Transverse colon (tissue), 4 donors: Measurements from ENCODE around the gene HSPA4. TPM values are rescaled to one million over a fixed set of nuclear protein-coding genes. Genes with fewer than 3 reads are reported as not detected.

Experiments
- DNase-seq: peaks from one replicate; pipeline ENCODE4 v3.0.0-alpha.2; 2019
- H3K27ac ChIP-seq, 4 donors: fragments of 200-600 bp; sonication (generic); 2 replicates each; pipeline ENCODE4 v1.5.1; 2016 to 2018; ENCODE audit warnings: inconsistent platforms in 4 of 4
- H3K27me3 ChIP-seq: fragments of 200-600 bp; sonication (generic); 2 replicates; pipeline ENCODE4 v1.5.1; 2017; ENCODE audit warnings: inconsistent platforms
- H3K36me3 ChIP-seq, 4 donors: fragments of 200-600 bp; sonication (generic); 2 replicates each; pipeline ENCODE4 v1.5.1; 2017 to 2019; ENCODE audit warnings: inconsistent platforms in 4 of 4
- H3K4me1 ChIP-seq, 4 donors: fragments of 200-600 bp; sonication (generic); 2 replicates each; pipeline ENCODE4 v1.5.1; 2017 to 2020; ENCODE audit warnings: inconsistent platforms in 4 of 4
- H3K4me3 ChIP-seq, 4 donors: fragments of 200-600 bp; sonication (generic); 1 replicate in 1 of 4; 2 replicates in 3 of 4; pipeline versions ENCODE4 v1.5.1 to v1.6.1; 2017 to 2019; ENCODE audit warnings: inconsistent platforms in 4 of 4
- H3K9me3 ChIP-seq, 2 donors: fragments of 200-600 bp; sonication (generic); 2 replicates each; pipeline ENCODE4 v1.5.1; 2017 to 2019; ENCODE audit warnings: inconsistent platforms in 2 of 2
- CTCF ChIP-seq, 5 experiments: fragments of 200-600 bp in 3 of 5; fragments of 450-650 bp in 2 of 5; sonication (generic) in 3 of 5; IDR thresholded peaks; 1 replicate in 2 of 5; 2 replicates in 3 of 5; pipeline ENCODE4 v1.5.1; 2016 to 2017; ENCODE audit warnings: antibody characterized with exemption in 5 of 5, inconsistent platforms in 3 of 5, mild to moderate bottlenecking in 2 of 5, moderate library complexity in 1 of 5
- EP300 ChIP-seq: sonication (generic); formaldehyde crosslinking; IDR thresholded peaks from one replicate; pipeline ENCODE4 v1.6.1; 2017; ENCODE audit warnings: antibody characterized with exemption, low read depth
- POLR2A ChIP-seq: fragments of 450-650 bp; IDR thresholded peaks from one replicate; pipeline ENCODE4 v1.6.1; 2016; ENCODE audit warnings: antibody characterized with exemption, mild to moderate bottlenecking, moderate library complexity
- POLR2AphosphoS5 ChIP-seq, 3 donors: sonication (generic); formaldehyde crosslinking; IDR thresholded peaks; one replicate each; pipeline ENCODE4 v1.6.1; 2016; ENCODE audit warnings: antibody characterized with exemption in 3 of 3
- WGBS, 2 donors: methylation state at CpG; one replicate each; pipeline ENCODE4 v1.1.5; 2018; ENCODE audit warnings: low coverage in 1 of 2; 5-methylcytosine and 5-hydroxymethylcytosine counted together
- in situ Hi-C, 4 donors: fragments of 200-750 bp; cut with MboI; loops; one replicate each; pipeline versions ENCODE4 v1.15.0 to v1.15.1; 2017; ENCODE audit warnings: low sequenced_read_pairs in 3 of 4, low pct_ligation_motif_present in 1 of 4, low pct_unique_long_range_greater_than_20kb in 1 of 4
- intact Hi-C: fragments of 100-400 bp; cut with DNase I; formaldehyde crosslinking; loops from one replicate; pipeline ENCODE4 v1.15.1; 2023; ENCODE audit warnings: low total_unique reads
- small RNA-seq, 4 donors: library from RNA; depleted of rRNA; stranded (forward); fragments of <200 nt; gene quantifications; one replicate each; pipeline ENCODE3, GENCODE V24; 2016
- total RNA-seq, 4 donors: library from RNA; depleted of rRNA; stranded (reverse); fragments of >200 nt; gene quantifications; one replicate each; pipeline ENCODE4 v1.1.0, GENCODE V29; 2016

Gene HSPA4
- total RNA-seq, 4 donors from 2014 or later, result 34.4 to 52.5 (median 46.5) TPM

- no peak overlapping the region for H3K27ac ChIP-seq
- H3K4me3 ChIP-seq, result no peak overlapping the region
- H3K27me3 ChIP-seq, result no peaks in the 10 kb centered on the region
- H3K4me1 ChIP-seq, result no peaks in the 10 kb centered on the region
- H3K36me3 ChIP-seq, result no peaks in the 10 kb centered on the region
- intact Hi-C loops, result no loop called here
- DNase-seq, result no peak
- TF ChIP-seq EP300, result no peak
- TF ChIP-seq POLR2AphosphoS5 (IDR thresholded peaks at IDR 0.05), result no peak
- TF ChIP-seq CTCF (IDR thresholded peaks at IDR 0.05), result no peak
- no peak for TF ChIP-seq POLR2A
- no peaks in the 10 kb centered on the region for H3K9me3 ChIP-seq
- in situ Hi-C loops, result no loop called here
- WGBS, 2 donors, result 83 to 96% methylated on average over 1 to 6 of the region's 6 CpGs
Measured at GRCh38 chr5:133150909-133151544, 99.2 kb downstream of the HSPA4 start.

- intact Hi-C loops, result no loop called here
- 60 to 83% methylated on average over 1 to 12 of the region's 12 CpGs for WGBS, 2 donors
- in situ Hi-C loops, result no loop called here
Measured at GRCh38 chr5:133154274-133155075, 102.7 kb downstream of the HSPA4 start.

GRCh38 chr5:133155326-133155969 lies 103.6 kb downstream of the HSPA4 start:
- WGBS, 2 donors, result 65 to 67% methylated on average over 3 to 4 of the region's 4 CpGs
- no peak for DNase-seq
- in situ Hi-C loops (no loop called here), intact Hi-C loops (no loop called here)
- TF ChIP-seq POLR2A, result no peak
- no peak for TF ChIP-seq POLR2AphosphoS5 (IDR thresholded peaks at IDR 0.05)
- Histone ChIP-seq H3K4me1 (no peaks in the 10 kb centered on the region), H3K27ac (no peak overlapping the region), H3K9me3 (no peaks in the 10 kb centered on the region), H3K27me3 (no peaks in the 10 kb centered on the region), H3K36me3 (no peaks in the 10 kb centered on the region), H3K4me3 (no peak overlapping the region)

More at GRCh38 chr5:133154274-133155075, 102.7 kb downstream of the HSPA4 start:
- no peak for DNase-seq
- no peaks in the 10 kb centered on the region for H3K9me3 ChIP-seq
- H3K27ac ChIP-seq, result no peak overlapping the region
- no peaks in the 10 kb centered on the region for H3K4me1 ChIP-seq
- no peak overlapping the region for H3K4me3 ChIP-seq
- H3K36me3 ChIP-seq, result no peaks in the 10 kb centered on the region
- TF ChIP-seq POLR2A (no peak), EP300 (no peak), POLR2AphosphoS5 (IDR thresholded peaks at IDR 0.05) (no peak), CTCF (IDR thresholded peaks at IDR 0.05) (no peak)
- H3K27me3 ChIP-seq, result no peaks in the 10 kb centered on the region

Small RNAs within 50 kb of the gene (small RNA-seq; reads per million reads assigned to genes)
- 0 reads per million in 4 donors for gene AC113410.1
- 0 to 0.28 (median 0) reads per million in 4 donors for gene AC113410.3

Other genes with a start within 250 kb of the HSPA4 start
- gene SOWAHA, start 238.7 kb upstream of the HSPA4 start, total RNA-seq, result 10 to 100 TPM; 35.2 to 93.5 (median 76.0) TPM
- 100 to 1,000 TPM in 1 of 4 donors, 10 to 100 TPM in 3; 65.3 to 244 (median 77.3) TPM for gene SHROOM1, start 221.4 kb upstream of the HSPA4 start, total RNA-seq
- under 1 TPM in 2 of 4 donors, not detected in 2; 0.27 to 0.79 TPM for gene GDF9, start 185.5 kb upstream of the HSPA4 start, total RNA-seq
- gene UQCRQ, start 185.4 kb upstream of the HSPA4 start, total RNA-seq, result 100 to 1,000 TPM; 117 to 311 (median 239) TPM
- gene LEAP2, start 178.3 kb upstream of the HSPA4 start, total RNA-seq, result 1 to 10 TPM in 3 of 4 donors, under 1 TPM in 1; 0.20 to 5.9 (median 5.1) TPM
- 100 to 1,000 TPM in 2 of 4 donors, 10 to 100 TPM in 2; 66.1 to 122 (median 85.1) TPM for gene AFF4, start 88.4 kb upstream of the HSPA4 start, total RNA-seq
- 10 to 100 TPM; 19.1 to 37.4 (median 25.7) TPM for gene ZCCHC10, start 25.5 kb upstream of the HSPA4 start, total RNA-seq